Measurements from ENCODE around the gene MAP3K14. TPM values are rescaled to one million over a fixed set of nuclear protein-coding genes. Genes with fewer than 3 reads are reported as not detected.

Gene MAP3K14
- total and polyA plus RNA-seq, 2 donors (not counting 1 experiment from before 2014, with no cell fraction given) = 3.6 to 5.2 TPM

DNA sequence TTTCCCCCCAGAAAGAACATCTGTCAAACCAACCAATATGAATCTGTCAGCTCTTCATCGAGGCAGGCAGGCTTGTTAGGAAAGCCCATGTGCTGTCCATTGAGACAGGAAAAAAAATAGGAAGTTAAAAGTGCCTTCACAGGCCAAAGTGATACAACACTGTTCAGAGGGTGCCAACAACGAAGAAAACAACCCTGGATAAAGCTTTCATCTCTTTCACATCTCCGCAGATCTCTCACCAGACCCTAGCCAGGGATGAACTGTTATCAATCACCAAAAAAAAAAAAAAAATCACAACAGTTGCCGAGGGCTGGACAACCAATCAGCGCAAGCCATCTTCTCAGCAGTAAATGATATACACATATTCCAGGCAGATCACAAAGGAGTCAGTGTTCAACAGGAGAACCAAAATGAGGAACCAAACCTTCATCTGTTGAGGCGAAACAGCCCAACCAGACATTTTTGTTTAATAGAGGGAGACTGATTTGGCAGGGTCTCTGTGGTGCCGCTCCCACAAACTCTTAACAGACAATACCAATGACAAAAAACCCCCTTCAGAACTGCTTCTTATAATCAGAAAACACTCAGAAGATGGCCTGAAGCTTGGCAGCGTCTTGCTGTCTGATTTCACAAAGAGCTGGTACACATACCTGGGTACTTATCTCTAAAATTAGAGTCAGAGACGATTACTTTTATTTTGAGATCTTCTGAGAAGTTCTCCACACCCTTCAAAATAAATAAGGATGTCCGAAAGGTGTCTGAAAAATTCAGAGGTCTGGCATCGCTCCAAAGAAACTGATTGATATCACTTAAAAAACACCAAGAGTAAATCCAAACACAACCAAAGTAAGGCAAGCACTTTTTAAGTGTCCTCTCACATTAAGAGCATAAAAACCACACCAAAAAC, 1.8 kb downstream of the MAP3K14 start:
- H3K9ac ChIP-seq (ENCODE audit: insufficient read depth, low read length) = no peak overlapping the region
- no peaks in the 10 kb centered on the region for H3K36me3 ChIP-seq (ENCODE audit: control insufficient read depth, insufficient read depth, low read length)
- H3K4me2 ChIP-seq (ENCODE audit: extremely low read depth, insufficient read depth, low read length) = peak overlapping the region; percentile 59
- H3K27me3 ChIP-seq (ENCODE audit: control insufficient read depth, insufficient read depth, low read length) = no peaks in the 10 kb centered on the region
- H3K79me2 ChIP-seq (ENCODE audit: control insufficient read depth, insufficient read depth, low read length) = peaks cover 54% of the 10 kb centered on the region
- H3K4me3 ChIP-seq (replicated peaks in 1 of 4; ENCODE audit: control extremely low read depth in 1 of 4, insufficient read depth in 1 of 4, low read depth in 3 of 4, low read length in 4 of 4) = peak overlapping the region; percentile 52 to 96 (median 78)
- no peak for DNase-seq (ENCODE audit: low read depth in 2 of 2)
- peaks cover 47% of the 10 kb centered on the region for H3K4me1 ChIP-seq (ENCODE audit: control insufficient read depth, extremely low read depth, insufficient read depth, low read length)
- H4K20me1 ChIP-seq (ENCODE audit: control insufficient read depth, extremely low read depth, insufficient read depth, low read length) = no peaks in the 10 kb centered on the region
- H2AFZ ChIP-seq (ENCODE audit: low read length) = no peak overlapping the region
- no peaks in the 10 kb centered on the region for H3K9me3 ChIP-seq (ENCODE audit: control insufficient read depth, insufficient read depth, low read depth, low read length)
- no peak for TF ChIP-seq EZH2 (IDR thresholded peaks at IDR 0.05; ENCODE audit: low read length, missing control alignments)
- TF ChIP-seq, protein P1, sequence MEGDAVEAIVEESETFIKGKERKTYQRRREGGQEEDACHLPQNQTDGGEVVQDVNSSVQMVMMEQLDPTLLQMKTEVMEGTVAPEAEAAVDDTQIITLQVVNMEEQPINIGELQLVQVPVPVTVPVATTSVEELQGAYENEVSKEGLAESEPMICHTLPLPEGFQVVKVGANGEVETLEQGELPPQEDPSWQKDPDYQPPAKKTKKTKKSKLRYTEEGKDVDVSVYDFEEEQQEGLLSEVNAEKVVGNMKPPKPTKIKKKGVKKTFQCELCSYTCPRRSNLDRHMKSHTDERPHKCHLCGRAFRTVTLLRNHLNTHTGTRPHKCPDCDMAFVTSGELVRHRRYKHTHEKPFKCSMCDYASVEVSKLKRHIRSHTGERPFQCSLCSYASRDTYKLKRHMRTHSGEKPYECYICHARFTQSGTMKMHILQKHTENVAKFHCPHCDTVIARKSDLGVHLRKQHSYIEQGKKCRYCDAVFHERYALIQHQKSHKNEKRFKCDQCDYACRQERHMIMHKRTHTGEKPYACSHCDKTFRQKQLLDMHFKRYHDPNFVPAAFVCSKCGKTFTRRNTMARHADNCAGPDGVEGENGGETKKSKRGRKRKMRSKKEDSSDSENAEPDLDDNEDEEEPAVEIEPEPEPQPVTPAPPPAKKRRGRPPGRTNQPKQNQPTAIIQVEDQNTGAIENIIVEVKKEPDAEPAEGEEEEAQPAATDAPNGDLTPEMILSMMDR (conservative IDR thresholded peaks at IDR 0.05 in 1 of 2, IDR thresholded peaks at IDR 0.05 in 1 of 2; ENCODE audit: low read depth in 1 of 2, low read length in 2 of 2) = no peak
- peak overlapping the region; percentile 10 for H3K27ac ChIP-seq (ENCODE audit: insufficient read depth, low read length)

DNA sequence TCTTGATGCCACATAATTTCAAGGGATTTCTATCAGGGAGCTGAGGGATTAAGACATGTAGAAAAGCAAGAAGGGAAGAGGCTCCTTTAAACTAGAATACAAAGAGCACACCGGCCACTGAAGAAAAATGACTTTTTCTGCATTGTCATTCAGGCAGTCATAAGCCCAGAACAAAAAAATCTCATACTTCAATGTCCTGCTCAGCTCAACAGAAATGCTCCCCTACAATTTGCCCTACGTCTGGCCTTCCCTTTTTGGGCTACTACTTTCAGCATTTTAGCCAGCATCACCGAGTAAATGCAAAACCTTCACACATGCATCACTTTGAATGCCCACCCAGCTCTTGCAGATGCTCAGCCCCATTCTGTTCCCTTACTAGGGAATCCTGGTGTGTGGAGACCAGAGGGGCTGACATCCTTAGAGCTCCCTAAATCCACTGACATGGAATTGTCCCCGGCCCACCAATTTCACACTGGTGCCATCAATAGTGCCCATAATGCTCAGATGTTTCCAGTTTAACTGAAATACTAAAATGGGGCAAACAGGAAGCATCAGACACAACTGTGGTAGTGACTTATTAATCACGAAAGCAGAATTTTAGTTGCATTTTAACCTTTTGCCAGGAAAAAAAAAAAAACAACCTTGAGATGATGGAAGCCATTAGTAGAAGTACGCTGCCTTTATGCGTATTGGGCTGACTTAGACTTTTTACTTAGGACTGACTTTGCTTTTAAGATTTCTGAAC, 2.7 kb downstream of the MAP3K14 start:
- Histone ChIP-seq H3K4me1 (ENCODE audit: control insufficient read depth, extremely low read depth, insufficient read depth, low read length) (peaks cover 39% of the 10 kb centered on the region), H3K27ac (ENCODE audit: insufficient read depth, low read length) (no peak overlapping the region), H3K4me2 (ENCODE audit: extremely low read depth, insufficient read depth, low read length) (peak overlapping the region; percentile 59)

More for the DNA sequence above, 2.7 kb downstream of the MAP3K14 start:
- Histone ChIP-seq H3K9ac (ENCODE audit: insufficient read depth, low read length) (no peak overlapping the region), H3K9me3 (ENCODE audit: control insufficient read depth, insufficient read depth, low read depth, low read length) (no peaks in the 10 kb centered on the region), H3K36me3 (ENCODE audit: control insufficient read depth, insufficient read depth, low read length) (peaks cover 3% of the 10 kb centered on the region), H3K27me3 (ENCODE audit: control insufficient read depth, insufficient read depth, low read length) (no peaks in the 10 kb centered on the region), H4K20me1 (ENCODE audit: control insufficient read depth, extremely low read depth, insufficient read depth, low read length) (no peaks in the 10 kb centered on the region), H3K4me3 (replicated peaks in 1 of 4; ENCODE audit: control extremely low read depth in 1 of 4, insufficient read depth in 1 of 4, low read depth in 3 of 4, low read length in 4 of 4) (peak overlapping the region in 3 of 4 experiments; percentile 52 to 96 (median 82)), H2AFZ (ENCODE audit: low read length) (no peak overlapping the region), H3K79me2 (ENCODE audit: control insufficient read depth, insufficient read depth, low read length) (peaks cover 60% of the 10 kb centered on the region)
- DNase-seq (ENCODE audit: low read depth in 2 of 2) = no peak
- TF ChIP-seq, protein P1 (conservative IDR thresholded peaks at IDR 0.05 in 1 of 2, IDR thresholded peaks at IDR 0.05 in 1 of 2; ENCODE audit: low read depth in 1 of 2, low read length in 2 of 2) = no peak
- TF ChIP-seq EZH2 (IDR thresholded peaks at IDR 0.05; ENCODE audit: low read length, missing control alignments) = no peak
